Liver (tissue), 3 donors: Measurements from ENCODE around the gene HERC6.

Source experiments
- ATF3 ChIP-seq: IDR thresholded peaks from 2 replicates; pipeline ENCODE4 v1.6.1; 2016; ENCODE audit warnings: antibody characterized with exemption
- CTCF ChIP-seq: fragments of 150-350 bp; IDR thresholded peaks from 2 replicates; pipeline ENCODE4 v1.5.1; 2017; ENCODE audit warnings: improper control_type of control experiment, low read depth, low read length; ENCODE audit not compliant: missing input control
- GABPA ChIP-seq, 2 donors: IDR thresholded peaks in 1 of 2; conservative IDR thresholded peaks in 1 of 2; 2 replicates each; pipeline ENCODE4 v1.6.1; 2016; ENCODE audit warnings: antibody characterized with exemption in 2 of 2, mild to moderate bottlenecking in 1 of 2, moderate library complexity in 1 of 2
- HNF4G ChIP-seq: IDR thresholded peaks from 2 replicates; pipeline ENCODE4 v1.6.1; 2016; ENCODE audit warnings: antibody characterized with exemption
- JUND ChIP-seq, 2 donors: IDR thresholded peaks; 2 replicates each; pipeline ENCODE4 v1.6.1; 2016; ENCODE audit warnings: antibody characterized with exemption in 2 of 2
- MAX ChIP-seq: IDR thresholded peaks from 2 replicates; pipeline ENCODE4 v1.6.1; 2016; ENCODE audit warnings: antibody characterized with exemption
- RAD21 ChIP-seq, 2 donors: IDR thresholded peaks; 2 replicates each; pipeline ENCODE4 v1.6.1; 2016; ENCODE audit warnings: antibody characterized with exemption in 2 of 2, mild to moderate bottlenecking in 2 of 2
- REST ChIP-seq: IDR thresholded peaks from 2 replicates; pipeline ENCODE4 v1.6.1; 2016; ENCODE audit warnings: antibody characterized with exemption, mild to moderate bottlenecking
- RXRA ChIP-seq, 2 donors: IDR thresholded peaks; 2 replicates each; pipeline ENCODE4 v1.6.1; 2017 to 2018; ENCODE audit warnings: antibody characterized with exemption in 2 of 2, mild to moderate bottlenecking in 1 of 2
- SP1 ChIP-seq: IDR thresholded peaks from 2 replicates; pipeline ENCODE4 v1.6.1; 2018; ENCODE audit warnings: antibody characterized with exemption, mild to moderate bottlenecking
- TAF1 ChIP-seq: conservative IDR thresholded peaks from 2 replicates; pipeline ENCODE4 v1.6.1; 2016; ENCODE audit warnings: antibody characterized with exemption, mild to moderate bottlenecking
- YY1 ChIP-seq: IDR thresholded peaks from 2 replicates; pipeline ENCODE4 v1.6.1; 2016; ENCODE audit warnings: antibody characterized with exemption, mild to moderate bottlenecking
- donor health status: healthy.
- donor health status: healthy.

GRCh38 chr4:88335092-88335665 lies 43.5 kb upstream of the HERC6 start:
- TF ChIP-seq CTCF (no peak), REST (no peak), TAF1 (no peak), HNF4G (no peak), JUND (IDR thresholded peaks at IDR 0.05) (no peak), RAD21 (IDR thresholded peaks at IDR 0.05) (no peak), ATF3 (no peak), MAX (no peak), GABPA (IDR thresholded peaks at IDR 0.05 in 1 of 2, conservative IDR thresholded peaks at IDR 0.05 in 1 of 2) (no peak), YY1 (no peak), RXRA (IDR thresholded peaks at IDR 0.05) (no peak), SP1 (no peak)
